SJCRH30 (cell line): ENCODE results near the gene TDP2. TPM values are rescaled to one million over a fixed set of nuclear protein-coding genes. Genes with fewer than 3 reads are reported as not detected.
A peak's percentile ranks its signal among the peaks of the same experiment; 100 is the strongest.
"Not testable (repeated sequence)": the region's sequence is repeated elsewhere in the genome, so short reads cannot be mapped to it uniquely, and the experiment has no call there.

ENCODE experiments used
- DNase-seq, 2 experiments: peaks; one replicate each; pipeline ENCODE4 v3.0.0-alpha.2; 2015 to 2020
- H3K27ac ChIP-seq: fragments of 250-450 bp; sonication (Bioruptor Pico); 2 replicates; pipeline ENCODE4 v1.5.1; 2020; ENCODE audit warnings: mild to moderate bottlenecking, moderate library complexity
- H3K27me3 ChIP-seq: fragments of 250-450 bp; sonication (Bioruptor Pico); 2 replicates; pipeline ENCODE4 v1.5.1; 2020; ENCODE audit warnings: mild to moderate bottlenecking, moderate library complexity
- H3K36me3 ChIP-seq: fragments of 250-450 bp; sonication (Bioruptor Pico); 2 replicates; pipeline ENCODE4 v1.5.1; 2020; ENCODE audit warnings: mild to moderate bottlenecking, moderate library complexity
- H3K4me1 ChIP-seq: fragments of 250-450 bp; sonication (Bioruptor Pico); 2 replicates; pipeline ENCODE4 v1.5.1; 2020; ENCODE audit warnings: mild to moderate bottlenecking, moderate library complexity
- H3K4me3 ChIP-seq: fragments of 250-450 bp; sonication (Bioruptor Pico); 2 replicates; pipeline ENCODE4 v1.5.1; 2020; ENCODE audit warnings: mild to moderate bottlenecking, moderate library complexity
- H3K9me3 ChIP-seq: fragments of 250-450 bp; sonication (Bioruptor Pico); replicated peaks from 2 replicates; pipeline ENCODE4 v1.5.1; 2020; ENCODE audit warnings: mild to moderate bottlenecking, moderate library complexity
- total RNA-seq: library from RNA; depleted of rRNA; stranded (reverse); fragments of >200 nt; shearing (Covaris generic); gene quantifications from 2 replicates; pipeline ENCODE4 v1.2.3, GENCODE V29; 2014

The TDP2 gene
- total RNA-seq, 1 experiment from 2014 or later = 20.2 TPM

GRCh38 chr6:24666097-24666640, 530 bp downstream of the TDP2 start:
- peak in 1 of 2 experiments; percentile 26 for DNase-seq
- Histone ChIP-seq H3K9me3 (no peaks in the 10 kb centered on the region), H3K4me3 (peak overlapping the region; percentile 75), H3K27ac (peak overlapping the region; percentile 75; the same call in 1 of the 2 replicates), H3K4me1 (no peaks in the 10 kb centered on the region), H3K27me3 (no peaks in the 10 kb centered on the region), H3K36me3 (peaks cover 5% of the 10 kb centered on the region; the same call in 1 of the 2 replicates)

- Histone ChIP-seq H3K36me3 (peaks cover 5% of the 10 kb centered on the region; the same call in 1 of the 2 replicates), H3K27me3 (no peaks in the 10 kb centered on the region), H3K4me3 (no peak overlapping the region), H3K27ac (no peak overlapping the region), H3K9me3 (no peaks in the 10 kb centered on the region), H3K4me1 (no peaks in the 10 kb centered on the region)
- DNase-seq = no peak
Observed at GRCh38 chr6:24664046-24664987, 2.4 kb downstream of the TDP2 start.

GRCh38 chr6:24663189-24663588, 3.5 kb downstream of the TDP2 start:
- Histone ChIP-seq H3K27ac (no peak overlapping the region), H3K9me3 (no peaks in the 10 kb centered on the region), H3K4me1 (no peaks in the 10 kb centered on the region), H3K27me3 (no peaks in the 10 kb centered on the region), H3K36me3 (peaks cover 5% of the 10 kb centered on the region; the same call in 1 of the 2 replicates), H3K4me3 (no peak overlapping the region)
- no peak for DNase-seq

DNA sequence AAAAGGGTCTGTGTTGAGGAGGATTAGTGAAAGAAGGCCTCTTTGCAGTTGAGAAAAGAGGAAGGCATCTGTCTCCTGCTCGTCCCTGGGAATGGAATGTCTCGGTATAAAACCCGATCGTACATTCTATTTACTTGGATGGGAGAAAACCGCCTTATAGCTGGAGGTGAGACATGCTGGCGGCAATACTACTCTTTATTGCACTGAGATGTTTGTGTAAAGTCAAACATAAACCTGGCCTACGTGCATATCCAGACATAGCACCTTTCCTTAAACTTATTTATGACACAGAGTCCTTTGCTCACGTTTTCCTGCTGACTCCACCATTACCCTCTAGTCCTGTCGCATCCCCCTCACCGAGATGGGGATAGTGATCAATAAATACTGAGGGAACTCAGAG, 4.5 kb downstream of the TDP2 start:
- Histone ChIP-seq H3K27me3 (no peaks in the 10 kb centered on the region), H3K36me3 (peaks cover 5% of the 10 kb centered on the region; the same call in 1 of the 2 replicates)

DNA sequence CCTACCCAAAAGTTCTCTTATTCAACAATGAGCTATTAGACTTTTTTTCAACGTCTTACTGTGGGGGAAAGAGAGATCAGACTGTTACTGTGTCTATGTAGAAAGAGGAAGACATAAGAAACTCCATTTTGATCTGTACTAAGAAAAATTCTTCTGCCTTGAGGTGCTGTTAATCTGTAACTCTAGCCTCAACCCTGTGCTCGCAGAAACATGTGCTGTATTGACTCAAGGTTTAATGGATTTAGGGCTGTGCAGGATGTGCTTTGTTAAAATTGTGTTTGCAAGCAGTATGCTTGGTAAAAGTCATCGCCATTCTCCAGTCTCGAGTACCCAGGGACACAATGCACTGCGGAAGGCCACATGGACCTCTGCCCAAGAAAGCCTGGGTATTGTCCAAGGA, 4.9 kb downstream of the TDP2 start:
- H3K9me3 ChIP-seq, H3K4me1 ChIP-seq, H3K27ac ChIP-seq, H3K27me3 ChIP-seq, H3K4me3 ChIP-seq, DNase-seq, H3K36me3 ChIP-seq: not testable (repeated sequence)

More for the DNA sequence above, 4.5 kb downstream of the TDP2 start:
- Histone ChIP-seq H3K4me1 (no peaks in the 10 kb centered on the region), H3K4me3 (no peak overlapping the region), H3K27ac (no peak overlapping the region), H3K9me3 (no peaks in the 10 kb centered on the region)
- DNase-seq = no peak

- Histone ChIP-seq H3K27me3 (no peaks in the 10 kb centered on the region), H3K9me3 (no peaks in the 10 kb centered on the region), H3K4me1 (no peaks in the 10 kb centered on the region), H3K4me3 (no peak overlapping the region), H3K27ac (no peak overlapping the region), H3K36me3 (peaks cover 5% of the 10 kb centered on the region; the same call in 1 of the 2 replicates)
- DNase-seq = no peak
Observed at GRCh38 chr6:24660105-24660504, 6.6 kb downstream of the TDP2 start.

GRCh38 chr6:24659561-24659960, 7.1 kb downstream of the TDP2 start:
- H3K9me3 ChIP-seq = no peaks in the 10 kb centered on the region
- H3K4me1 ChIP-seq = no peaks in the 10 kb centered on the region
- no peak overlapping the region for H3K27ac ChIP-seq
- H3K27me3 ChIP-seq = no peaks in the 10 kb centered on the region
- no peak overlapping the region for H3K4me3 ChIP-seq
- H3K36me3 ChIP-seq = peaks cover 5% of the 10 kb centered on the region; the same call in 1 of the 2 replicates
- no peak for DNase-seq

DNA sequence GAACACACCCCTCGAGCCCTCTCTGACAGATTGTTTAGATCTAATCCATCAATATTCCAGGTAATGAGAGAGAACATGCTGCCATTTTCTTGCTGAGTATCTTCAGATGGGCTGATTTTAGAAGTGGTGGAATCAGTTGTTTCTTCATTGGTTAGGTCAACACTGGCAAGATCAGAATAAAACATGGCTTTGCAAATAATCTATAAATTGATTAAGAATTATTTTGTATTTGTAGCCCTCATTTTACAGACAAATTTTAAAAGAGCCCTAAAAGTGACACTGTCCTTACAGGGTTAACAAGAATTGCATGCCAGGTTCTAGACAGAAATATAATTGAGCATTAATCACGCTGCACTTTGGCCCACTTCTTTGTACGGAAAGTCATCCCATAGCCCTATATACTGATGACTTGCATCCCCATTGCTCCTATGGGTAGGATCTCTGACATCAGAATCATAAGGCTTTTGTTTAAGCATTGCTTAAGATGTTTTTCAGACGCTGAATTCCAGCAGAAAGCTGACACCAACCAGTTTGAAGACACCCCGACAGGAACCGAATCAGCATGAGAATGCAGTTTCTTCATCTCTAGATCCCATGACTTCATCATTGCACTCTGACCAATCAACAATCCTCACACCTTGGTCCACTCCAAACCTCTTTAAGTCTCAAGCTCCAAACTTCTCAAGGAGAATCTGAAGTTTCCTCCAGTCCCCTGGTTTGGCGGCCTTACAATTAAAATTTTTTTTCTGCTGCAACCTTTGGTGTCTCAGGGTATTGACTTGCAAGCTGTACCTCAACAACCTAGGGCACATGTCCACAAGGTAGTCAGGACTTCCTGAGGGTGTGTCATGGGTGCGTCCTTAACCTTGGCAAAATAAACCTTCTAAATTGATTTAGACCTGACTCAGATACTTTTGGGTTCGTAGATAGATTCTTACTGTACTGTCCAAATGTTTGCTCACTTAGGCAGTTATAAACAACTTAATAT, 7.8 kb downstream of the TDP2 start:
- no peak for DNase-seq
- H3K27ac ChIP-seq = no peak overlapping the region

DNA sequence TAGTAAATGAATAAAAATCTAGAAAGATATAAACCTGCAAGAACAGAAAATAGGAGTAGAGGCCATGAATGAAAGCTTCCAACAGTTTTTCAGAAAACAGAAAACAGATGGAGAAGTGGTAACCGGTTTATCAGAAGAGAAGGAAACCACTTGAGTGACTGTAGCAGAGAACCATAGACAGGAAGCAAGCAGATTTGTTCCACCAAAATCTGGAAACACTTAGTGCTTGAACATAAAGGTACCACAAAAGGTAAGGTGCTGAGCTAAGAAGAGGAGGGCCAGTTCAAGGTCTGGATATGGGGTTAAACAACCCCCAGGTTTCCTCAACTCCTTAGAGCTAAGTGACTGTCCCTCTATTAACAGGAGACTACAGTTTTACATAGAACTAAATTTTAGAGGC, 11.5 kb downstream of the TDP2 start:
- Histone ChIP-seq H3K4me1 (no peaks in the 10 kb centered on the region), H3K27ac (no peak overlapping the region), H3K4me3 (no peak overlapping the region), H3K9me3 (no peaks in the 10 kb centered on the region), H3K36me3 (no peaks in the 10 kb centered on the region; the same call in 1 of the 2 replicates), H3K27me3 (no peaks in the 10 kb centered on the region)
- no peak for DNase-seq

More for the DNA sequence above, 7.8 kb downstream of the TDP2 start:
- Histone ChIP-seq H3K9me3 (no peaks in the 10 kb centered on the region), H3K4me1 (no peaks in the 10 kb centered on the region), H3K36me3 (peaks cover 5% of the 10 kb centered on the region; the same call in 1 of the 2 replicates), H3K27me3 (no peaks in the 10 kb centered on the region), H3K4me3 (no peak overlapping the region)

GRCh38 chr6:24650365-24650764, 16.3 kb downstream of the TDP2 start:
- DNase-seq = no peak
- Histone ChIP-seq H3K9me3 (no peaks in the 10 kb centered on the region), H3K36me3 (peaks cover 2% of the 10 kb centered on the region; the same call in 1 of the 2 replicates), H3K27ac (no peak overlapping the region), H3K27me3 (no peaks in the 10 kb centered on the region), H3K4me1 (no peaks in the 10 kb centered on the region), H3K4me3 (no peak overlapping the region)

DNA sequence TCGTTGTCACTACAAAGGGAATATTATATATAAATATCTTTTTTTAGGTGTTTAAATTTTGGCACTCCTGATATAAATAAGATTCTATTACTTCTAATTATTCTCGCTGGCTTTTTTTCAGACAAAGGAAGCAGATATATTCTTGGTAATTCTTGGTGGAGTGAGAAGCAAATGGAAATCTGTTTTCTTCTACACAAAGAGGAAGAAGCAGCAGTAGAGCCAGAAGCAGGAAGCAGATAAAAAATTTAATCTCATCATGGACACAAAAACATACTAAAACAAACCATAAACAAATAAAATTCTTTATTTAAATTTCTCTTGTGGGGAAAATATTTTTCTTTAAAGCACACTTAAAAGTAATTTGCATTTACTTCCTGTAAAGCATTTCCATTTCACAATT, 17.0 kb downstream of the TDP2 start:
- Histone ChIP-seq H3K9me3 (no peaks in the 10 kb centered on the region), H3K36me3 (peaks cover 2% of the 10 kb centered on the region; the same call in 1 of the 2 replicates), H3K27me3 (no peaks in the 10 kb centered on the region), H3K4me1 (no peaks in the 10 kb centered on the region), H3K4me3 (no peak overlapping the region), H3K27ac (no peak overlapping the region)
- no peak for DNase-seq

DNA sequence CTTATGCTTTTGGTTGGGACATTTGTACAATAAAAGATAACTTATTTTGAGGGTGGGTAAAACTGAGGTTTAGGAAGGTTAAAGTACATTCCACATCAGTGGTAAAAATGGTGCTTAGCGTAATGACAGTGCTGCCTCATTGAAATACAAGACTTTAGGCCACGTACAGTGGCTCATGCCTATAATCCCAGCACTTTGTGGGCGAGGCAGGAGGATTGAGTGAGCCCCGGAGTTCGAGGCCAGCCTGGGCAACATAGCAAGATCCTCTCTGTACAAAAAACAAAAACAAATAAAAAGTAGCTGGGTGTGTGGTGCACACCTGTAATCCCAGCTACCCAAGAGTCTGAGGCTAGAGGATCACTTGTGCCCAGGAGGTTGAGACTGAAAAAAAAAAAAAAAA, 18.4 kb downstream of the TDP2 start:
- H3K27ac ChIP-seq = no peak overlapping the region
- H3K9me3 ChIP-seq = no peaks in the 10 kb centered on the region
- H3K27me3 ChIP-seq = no peaks in the 10 kb centered on the region
- no peaks in the 10 kb centered on the region for H3K4me1 ChIP-seq
- no peak for DNase-seq
- H3K36me3 ChIP-seq = peaks cover 2% of the 10 kb centered on the region; the same call in 1 of the 2 replicates
- H3K4me3 ChIP-seq = no peak overlapping the region

DNA sequence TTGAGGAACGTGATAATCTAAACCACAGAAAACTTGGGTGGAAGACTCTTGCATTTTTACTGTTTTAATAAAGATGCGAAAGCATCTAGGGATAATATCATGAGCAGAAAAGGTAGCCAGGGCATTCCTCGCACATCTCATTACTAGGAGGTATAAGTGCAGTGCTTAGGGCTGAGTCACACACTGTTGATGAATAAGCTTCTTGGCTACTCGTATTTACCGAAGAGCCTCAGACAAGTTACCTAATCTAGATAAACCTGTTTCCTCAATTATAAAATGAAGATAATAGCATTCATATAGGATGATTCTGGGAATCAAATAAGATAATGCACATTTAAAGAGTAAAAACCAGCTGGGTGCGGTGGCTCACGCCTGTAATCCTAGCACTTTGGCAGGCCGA, 19.9 kb downstream of the TDP2 start:
- Histone ChIP-seq H3K9me3 (no peaks in the 10 kb centered on the region), H3K4me1 (no peaks in the 10 kb centered on the region)

GRCh38 chr6:24644377-24644776, 22.3 kb downstream of the TDP2 start:
- Histone ChIP-seq H3K4me1 (no peaks in the 10 kb centered on the region), H3K27me3 (no peaks in the 10 kb centered on the region), H3K36me3 (no peaks in the 10 kb centered on the region), H3K27ac (no peak overlapping the region), H3K4me3 (no peak overlapping the region), H3K9me3 (no peaks in the 10 kb centered on the region)
- no peak for DNase-seq

More for the DNA sequence above, 19.9 kb downstream of the TDP2 start:
- no peak overlapping the region for H3K4me3 ChIP-seq
- H3K27me3 ChIP-seq = no peaks in the 10 kb centered on the region
- no peak overlapping the region for H3K27ac ChIP-seq
- peaks cover 2% of the 10 kb centered on the region; the same call in 1 of the 2 replicates for H3K36me3 ChIP-seq
- no peak for DNase-seq
